NCI-H128 (cell line): ENCODE measurements around the gene C4A.
"Not testable (repeated sequence)": the region's sequence is repeated elsewhere in the genome, so short reads cannot be mapped to it uniquely, and the experiment has no call there.

Experiments
- DNase-seq: peaks from one replicate; lab custom pipeline; 2025; ENCODE audit not compliant: unreplicated experiment; lab: John Stamatoyannopoulos, UW

C4A gene

DNA sequence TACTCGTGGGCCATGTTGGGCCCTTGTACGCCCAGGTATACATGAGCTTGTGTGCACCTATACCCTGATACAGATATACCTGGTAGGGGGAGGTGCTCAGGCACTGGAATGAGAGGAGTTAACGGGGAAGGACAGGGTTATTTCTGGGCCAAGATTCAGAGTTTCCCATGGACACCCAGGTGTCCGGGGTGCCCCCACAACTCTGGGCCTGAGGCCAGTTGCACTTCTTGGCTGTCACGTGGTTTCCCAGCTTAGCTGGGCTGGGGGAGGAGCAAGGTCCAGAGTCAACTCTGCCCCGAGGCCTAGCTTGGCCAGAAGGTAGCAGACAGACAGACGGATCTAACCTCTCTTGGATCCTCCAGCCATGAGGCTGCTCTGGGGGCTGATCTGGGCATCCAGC is at the start of gene C4A:
C4A (plus strand) TSS at position 314 of the 400 bp plus-strand sequence; CDS start at position 365, 51 bp downstream.
- not testable (repeated sequence) for DNase-seq

GRCh38 chr6:31932137-31932536 is 49.7 kb upstream of the C4A start:
- DNase-seq: not testable (repeated sequence)

GRCh38 chr6:31933537-31933936 is 48.3 kb upstream of the C4A start:
- DNase-seq: no peak

DNA sequence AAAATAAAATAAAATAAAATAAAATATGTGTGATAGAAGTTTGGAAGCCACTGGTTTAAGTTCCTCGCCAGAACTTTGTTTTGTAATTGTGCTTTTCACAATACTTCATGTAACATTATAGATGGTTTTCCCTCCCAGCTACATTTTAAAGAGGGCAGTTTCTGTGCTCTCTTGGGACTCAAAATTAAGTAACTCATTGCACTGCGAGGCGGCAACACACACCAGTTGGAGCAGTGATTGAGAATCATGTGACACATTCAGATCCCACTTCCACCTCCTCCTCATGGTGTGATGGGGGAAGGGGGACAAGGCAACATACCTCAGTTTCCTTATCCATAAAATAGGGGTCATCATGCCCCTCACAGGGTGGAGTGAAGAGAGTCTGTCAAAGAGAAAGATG is 46.8 kb upstream of the C4A start:
- no peak for DNase-seq

- no peak for DNase-seq
These were observed 46.0 kb upstream of the C4A start for GRCh38 chr6:31935823-31936222.

- DNase-seq: no peak
These were observed 41.6 kb upstream of the C4A start for GRCh38 chr6:31940256-31940664.

DNA sequence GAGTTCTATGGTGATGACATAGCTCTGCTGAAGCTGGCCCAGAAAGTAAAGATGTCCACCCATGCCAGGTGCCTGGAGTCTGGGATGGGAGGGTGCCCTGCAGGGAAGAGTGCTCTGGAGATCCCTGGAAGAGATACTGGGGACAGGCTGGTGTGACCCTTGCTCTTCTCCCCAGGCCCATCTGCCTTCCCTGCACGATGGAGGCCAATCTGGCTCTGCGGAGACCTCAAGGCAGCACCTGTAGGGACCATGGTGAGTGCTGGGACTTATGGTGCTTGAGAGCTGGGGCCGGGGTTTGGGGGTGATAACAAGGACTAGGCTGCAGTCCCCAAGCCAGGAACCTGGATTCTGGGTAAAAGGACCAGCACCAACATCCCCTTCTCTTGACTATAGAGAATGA is 38.1 kb upstream of the C4A start:
- no peak for DNase-seq

DNA sequence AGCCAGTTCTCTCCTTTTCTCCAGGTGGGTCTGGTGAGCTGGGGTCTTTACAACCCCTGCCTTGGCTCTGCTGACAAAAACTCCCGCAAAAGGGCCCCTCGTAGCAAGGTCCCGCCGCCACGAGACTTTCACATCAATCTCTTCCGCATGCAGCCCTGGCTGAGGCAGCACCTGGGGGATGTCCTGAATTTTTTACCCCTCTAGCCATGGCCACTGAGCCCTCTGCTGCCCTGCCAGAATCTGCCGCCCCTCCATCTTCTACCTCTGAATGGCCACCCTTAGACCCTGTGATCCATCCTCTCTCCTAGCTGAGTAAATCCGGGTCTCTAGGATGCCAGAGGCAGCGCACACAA is 36.7 kb upstream of the C4A start:
- DNase-seq: no peak

GRCh38 chr6:31945507-31946369 is 36.1 kb upstream of the C4A start, which contains the start of gene CFB:
TSS of gene CFB (plus strand) at chr6:31946095. CDS start at chr6:31946222, 127 bp downstream.
- no peak for DNase-seq

DNA sequence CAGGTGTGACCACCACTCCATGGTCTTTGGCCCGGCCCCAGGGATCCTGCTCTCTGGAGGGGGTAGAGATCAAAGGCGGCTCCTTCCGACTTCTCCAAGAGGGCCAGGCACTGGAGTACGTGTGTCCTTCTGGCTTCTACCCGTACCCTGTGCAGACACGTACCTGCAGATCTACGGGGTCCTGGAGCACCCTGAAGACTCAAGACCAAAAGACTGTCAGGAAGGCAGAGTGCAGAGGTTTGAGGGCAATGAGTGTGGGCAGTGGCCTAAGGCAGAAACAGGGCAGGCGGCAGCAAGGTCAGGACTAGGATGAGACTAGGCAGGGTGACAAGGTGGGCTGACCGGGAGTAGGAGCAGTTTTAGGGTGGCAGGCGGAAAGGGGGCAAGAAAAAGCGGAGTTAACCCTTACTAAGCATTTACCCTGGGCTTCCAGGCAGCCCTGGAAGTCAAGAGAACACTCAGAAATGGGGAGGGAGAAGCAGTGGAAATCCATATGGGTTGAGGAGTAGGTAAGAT is 35.4 kb upstream of the C4A start:
- DNase-seq: no peak

DNA sequence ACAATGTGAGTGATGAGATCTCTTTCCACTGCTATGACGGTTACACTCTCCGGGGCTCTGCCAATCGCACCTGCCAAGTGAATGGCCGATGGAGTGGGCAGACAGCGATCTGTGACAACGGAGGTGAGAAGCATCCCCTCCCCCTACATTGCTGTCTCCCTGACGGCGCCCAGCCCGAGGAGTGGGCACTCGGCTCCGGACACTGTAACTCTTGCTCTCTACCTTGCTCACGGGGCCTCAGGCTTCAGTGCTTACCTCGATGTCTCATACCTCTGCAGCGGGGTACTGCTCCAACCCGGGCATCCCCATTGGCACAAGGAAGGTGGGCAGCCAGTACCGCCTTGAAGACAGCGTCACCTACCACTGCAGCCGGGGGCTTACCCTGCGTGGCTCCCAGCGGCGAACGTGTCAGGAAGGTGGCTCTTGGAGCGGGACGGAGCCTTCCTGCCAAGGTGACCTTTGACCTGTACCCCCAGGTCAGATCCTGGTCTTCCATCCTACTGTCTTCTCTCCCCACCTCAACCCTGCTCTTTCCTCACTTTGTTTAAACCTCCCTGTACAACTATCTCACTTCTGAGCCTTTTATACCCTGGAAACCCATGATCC is 34.7 kb upstream of the C4A start:
- no peak for DNase-seq

DNA sequence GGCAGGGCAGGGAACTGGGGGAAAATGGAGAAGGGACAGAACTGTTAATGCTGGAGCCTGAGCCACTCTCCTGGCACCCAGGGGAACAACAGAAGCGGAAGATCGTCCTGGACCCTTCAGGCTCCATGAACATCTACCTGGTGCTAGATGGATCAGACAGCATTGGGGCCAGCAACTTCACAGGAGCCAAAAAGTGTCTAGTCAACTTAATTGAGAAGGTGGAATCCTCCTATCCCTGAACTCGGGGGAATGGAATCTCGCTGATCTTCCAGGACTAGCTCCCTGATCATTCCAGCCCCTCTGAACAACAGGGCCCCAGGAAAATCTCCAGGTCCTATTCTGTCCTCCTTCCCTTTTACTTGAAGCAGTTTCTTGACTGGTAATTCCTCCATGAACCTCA is 34.0 kb upstream of the C4A start:
- no peak for DNase-seq

DNA sequence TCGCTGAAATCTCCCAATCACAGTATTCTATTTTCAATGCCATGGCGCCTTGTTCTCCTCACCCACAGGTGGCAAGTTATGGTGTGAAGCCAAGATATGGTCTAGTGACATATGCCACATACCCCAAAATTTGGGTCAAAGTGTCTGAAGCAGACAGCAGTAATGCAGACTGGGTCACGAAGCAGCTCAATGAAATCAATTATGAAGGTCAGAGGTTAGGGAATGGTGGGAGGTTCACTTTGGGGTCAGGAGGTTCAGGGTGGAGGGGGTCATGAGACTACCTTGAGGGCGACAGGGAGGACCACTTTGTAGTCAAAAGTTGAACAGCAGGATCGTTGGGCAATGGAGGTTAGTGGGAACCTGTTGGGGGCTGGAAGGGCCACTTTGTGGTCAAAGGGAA is 33.6 kb upstream of the C4A start:
- DNase-seq: no peak

GRCh38 chr6:31948753-31949413 is 33.0 kb upstream of the C4A start:
- no peak for DNase-seq

DNA sequence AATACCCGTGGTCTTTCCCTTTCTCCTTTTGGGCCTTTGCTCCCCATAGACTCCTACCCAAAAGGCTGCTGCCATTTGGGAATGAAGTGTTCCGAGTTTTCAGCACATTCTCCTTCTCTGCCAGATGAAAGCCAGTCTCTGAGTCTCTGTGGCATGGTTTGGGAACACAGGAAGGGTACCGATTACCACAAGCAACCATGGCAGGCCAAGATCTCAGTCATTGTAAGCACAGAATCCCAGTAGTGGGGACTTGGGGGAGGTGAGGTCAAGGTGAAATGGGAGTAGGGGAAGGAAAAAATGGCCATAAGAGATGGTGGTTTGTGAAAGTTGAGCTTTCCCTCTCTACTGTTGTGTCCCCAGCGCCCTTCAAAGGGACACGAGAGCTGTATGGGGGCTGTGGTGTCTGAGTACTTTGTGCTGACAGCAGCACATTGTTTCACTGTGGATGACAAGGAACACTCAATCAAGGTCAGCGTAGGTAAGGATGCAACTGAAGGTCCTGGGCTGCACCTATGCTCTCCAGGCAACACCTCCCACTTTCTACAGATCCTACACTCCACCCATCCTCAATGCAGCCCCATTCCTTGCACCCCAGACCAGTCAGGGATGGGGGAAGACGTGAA is 31.8 kb upstream of the C4A start:
- no peak for DNase-seq

DNA sequence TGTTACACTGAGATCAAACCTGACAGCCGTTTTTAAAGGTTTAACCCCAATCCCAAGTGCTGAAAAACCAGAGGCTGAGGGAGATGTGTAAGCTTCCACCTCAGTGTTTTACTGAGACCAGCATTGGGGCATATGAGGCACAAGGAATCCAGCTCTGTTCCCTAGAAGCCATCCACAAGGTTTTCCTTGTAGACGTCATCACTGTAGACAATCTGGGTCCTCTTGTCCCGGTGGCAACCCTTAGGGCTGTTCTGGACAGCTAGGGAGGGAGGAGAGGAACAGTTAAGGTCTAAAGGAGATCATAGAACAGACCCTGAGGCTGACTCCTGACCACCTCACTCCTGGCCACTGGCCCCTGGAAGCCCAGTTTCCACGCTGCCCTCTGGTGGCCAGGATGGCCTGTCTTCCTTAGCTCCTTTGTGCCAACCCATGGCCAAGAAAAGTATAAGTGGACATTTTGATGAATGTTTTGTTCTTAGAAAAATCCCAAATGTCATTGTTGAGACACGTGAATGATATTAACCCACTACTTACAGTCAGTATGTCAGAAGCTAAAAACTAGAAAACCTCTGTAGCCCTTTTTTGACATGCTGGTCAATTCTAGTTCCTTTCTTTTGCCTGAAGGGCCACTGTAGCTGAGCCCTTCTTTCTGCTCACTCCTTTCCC is 29.6 kb upstream of the C4A start:
- no peak for DNase-seq

GRCh38 chr6:31952890-31953289 is 29.0 kb upstream of the C4A start:
- no peak for DNase-seq

DNA sequence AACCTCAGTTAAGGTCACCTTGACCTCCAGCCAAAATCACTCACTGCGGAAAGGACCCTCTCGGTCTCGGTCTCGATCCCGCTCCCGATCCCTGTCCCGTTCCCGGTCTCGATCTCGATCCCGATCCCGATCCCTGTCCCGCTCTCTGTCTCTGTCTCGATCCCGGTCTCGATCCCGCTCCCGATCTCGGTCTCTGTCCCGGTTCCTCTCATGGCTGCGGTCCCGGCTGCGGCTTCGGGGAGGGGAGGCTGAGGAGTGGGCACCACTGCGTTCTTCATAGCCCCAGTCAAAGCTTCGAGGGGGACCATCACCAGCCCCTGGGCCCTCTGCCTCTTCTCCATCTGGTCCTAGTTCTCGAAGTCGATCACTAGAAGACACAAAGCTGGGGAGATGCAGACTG is 27.3 kb upstream of the C4A start:
- DNase-seq: no peak

DNA sequence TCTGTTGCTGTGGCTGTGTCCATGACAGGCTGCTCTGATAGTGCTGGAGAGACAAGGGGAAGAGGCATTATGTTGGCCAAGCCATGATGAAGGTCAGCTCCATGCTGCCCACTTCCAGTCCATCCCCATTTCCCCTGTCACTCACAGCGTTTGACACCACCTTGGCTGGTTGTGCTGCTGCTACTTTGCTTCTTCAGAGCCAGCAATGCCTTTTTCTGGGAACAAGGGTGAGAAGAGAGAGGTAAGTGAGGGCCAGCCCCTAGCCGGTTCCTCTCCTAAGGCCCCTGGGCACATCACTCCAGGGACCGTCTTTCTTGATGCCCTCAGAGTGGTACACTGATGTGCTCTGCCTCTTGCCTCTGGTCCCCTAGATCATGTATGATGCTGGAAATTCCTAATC is 25.1 kb upstream of the C4A start:
- no peak for DNase-seq

- DNase-seq: no peak
These were observed 23.5 kb upstream of the C4A start for GRCh38 chr6:31958412-31958740.
